HG02759 (cell line): ENCODE results near the gene IL17RE.

Experiments
- ATAC-seq: cut with Tn5 transposase; IDR thresholded peaks from one replicate; pipeline ENCODE4 v1.9.1; 2021; ENCODE audit warnings: mild to moderate bottlenecking, moderate library complexity; ENCODE audit not compliant: unreplicated experiment

The IL17RE gene

GRCh38 chr3:9951598-9951961 lies 48.9 kb downstream of the IL17RE start:
- ATAC-seq: peak; percentile 18

DNA sequence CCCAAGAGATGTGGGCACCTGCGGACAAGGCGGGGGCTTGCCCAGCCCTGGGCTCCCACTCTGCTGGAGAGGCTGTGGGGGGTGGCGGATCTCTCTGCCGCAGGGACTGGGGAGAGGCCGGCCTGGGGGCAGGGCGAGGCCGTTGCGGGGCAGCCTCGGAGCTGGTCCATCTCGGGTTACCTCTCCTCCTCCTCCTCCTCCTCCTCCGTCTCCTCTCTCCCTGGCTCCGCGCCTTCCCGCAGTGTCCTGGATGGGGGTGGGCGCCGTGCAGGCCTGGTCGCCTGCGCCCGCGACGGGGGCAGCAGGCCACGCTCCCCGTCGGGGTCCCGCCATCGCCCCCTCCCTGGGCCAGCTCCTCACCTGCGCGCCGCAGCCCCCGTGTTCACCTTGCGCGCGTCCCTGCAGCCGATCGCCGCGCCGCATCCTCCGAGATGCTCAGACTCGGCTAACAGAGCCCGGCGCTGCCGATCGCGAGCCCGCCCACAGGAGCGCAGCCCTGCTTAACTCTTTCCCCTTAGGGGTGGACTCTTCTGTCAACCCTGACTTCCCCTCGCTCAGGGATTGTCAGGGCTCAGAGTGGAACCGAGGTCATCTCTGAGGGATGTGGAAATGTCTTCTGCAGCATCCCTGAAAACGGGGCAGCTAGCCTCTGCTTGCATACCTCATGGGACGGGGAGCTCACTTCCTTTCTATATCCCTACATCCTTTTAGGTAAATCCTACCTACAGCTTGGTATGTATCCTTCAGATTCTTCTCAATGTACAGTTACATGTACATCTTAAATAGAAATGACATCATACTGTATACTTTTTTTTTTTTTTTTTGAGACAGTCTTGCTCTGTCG lies 49.5 kb downstream of the IL17RE start, which contains the start of gene PRRT3:
PRRT3 (minus strand) TSS at position 447 of the 844 bp plus-strand sequence. CDS start 2,293 bp downstream, outside the sequence.
- peak; percentile 79 for ATAC-seq

DNA sequence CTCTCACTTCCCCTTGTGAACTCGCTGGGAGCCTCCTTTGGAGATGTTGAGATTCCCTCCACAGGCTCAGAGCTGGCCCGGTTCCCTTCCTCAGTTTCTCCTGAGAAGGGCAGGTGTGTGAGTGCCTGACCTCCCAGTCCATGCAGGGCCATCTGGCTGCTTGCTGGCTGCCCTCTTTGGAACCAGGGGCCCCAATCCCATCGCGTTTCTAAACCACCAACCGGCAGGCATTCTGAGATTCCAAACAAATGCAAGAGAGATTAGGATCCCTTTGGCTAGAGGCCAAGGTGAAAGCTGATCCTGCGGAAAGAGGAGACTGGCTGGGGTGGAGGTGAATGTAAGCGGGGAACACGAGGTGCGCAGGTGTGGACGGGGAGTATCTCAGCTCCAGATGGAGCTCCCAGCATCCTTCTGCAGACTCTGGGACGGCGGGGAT lies 52.4 kb downstream of the IL17RE start:
- ATAC-seq: no peak

GRCh38 chr3:9955611-9956352 lies 53.1 kb downstream of the IL17RE start:
- no peak for ATAC-seq

DNA sequence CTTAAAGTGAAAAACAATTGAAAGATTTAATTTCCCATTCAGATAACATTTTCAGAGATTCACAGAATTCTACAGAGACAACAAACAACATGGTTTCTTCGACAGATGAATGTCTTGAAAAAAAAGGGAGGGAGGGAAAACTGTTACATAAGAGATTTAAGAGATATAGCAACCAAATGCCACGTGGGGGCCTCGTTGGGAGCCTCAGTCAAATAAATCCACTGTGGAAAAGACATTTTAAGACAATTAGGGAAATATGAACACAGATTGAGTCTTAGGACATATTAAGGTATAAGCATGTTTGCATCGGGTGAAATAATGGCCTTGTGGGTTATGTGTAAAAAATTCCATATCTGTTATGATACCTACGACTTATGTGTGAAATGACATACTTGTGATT lies 54.6 kb downstream of the IL17RE start:
- no peak for ATAC-seq

DNA sequence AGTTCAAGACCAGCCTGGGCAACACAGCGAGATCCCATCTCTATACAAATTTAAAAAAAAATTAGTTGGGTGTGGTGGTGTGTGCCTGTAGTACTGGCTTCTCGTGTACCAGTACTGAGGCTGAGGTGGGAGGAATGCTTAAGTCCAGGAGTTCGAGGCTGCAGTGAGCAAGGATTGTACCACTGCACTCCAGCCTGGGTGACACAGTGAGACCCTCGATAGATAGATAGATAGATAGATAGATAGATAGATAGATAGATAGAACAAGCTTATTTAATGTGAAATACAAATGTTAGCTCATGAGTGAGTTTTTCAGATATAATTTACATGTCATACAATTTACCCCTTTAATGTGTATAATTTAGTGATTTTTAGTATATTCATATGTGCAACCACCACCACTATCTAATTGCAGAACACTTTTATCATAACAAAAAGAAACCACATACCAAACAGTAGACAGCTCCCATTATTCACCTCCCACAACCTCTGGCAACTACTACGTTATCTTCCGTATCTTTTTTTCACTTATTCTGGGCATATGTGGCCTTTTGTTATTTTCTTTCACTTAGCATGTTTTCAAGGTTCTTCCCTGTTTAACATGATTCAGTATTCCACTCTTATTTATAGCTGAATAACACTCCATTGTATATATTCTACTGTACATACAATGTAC lies 62.7 kb downstream of the IL17RE start:
- ATAC-seq: no peak
